LHCN-M2 (cell line): ENCODE measurements around the gene CIDEC. TPM values are rescaled to one million over a fixed set of nuclear protein-coding genes. Genes with fewer than 3 reads are reported as not detected.

Experiments used
- total RNA-seq: library from RNA; depleted of rRNA; stranded (reverse); fragments of >200 nt; gene quantifications from 2 replicates; pipeline ENCODE4 v1.2.3, GENCODE V29; 2014; rRNA removed

Gene CIDEC
- total RNA-seq, 1 experiment from 2014 or later: not detected

Other genes with a start within 250 kb of the CIDEC start
- 30.8 and 31.1 TPM in 2 replicates for gene MTMR14, start 230.7 kb downstream of the CIDEC start, total RNA-seq
- gene CPNE9, start 176.4 kb downstream of the CIDEC start, total RNA-seq: not detected in 2 replicates
- 16.9 and 22.2 TPM in 2 replicates for gene BRPF1, start 148.5 kb downstream of the CIDEC start, total RNA-seq
- gene OGG1, start 130.3 kb downstream of the CIDEC start, total RNA-seq: 34.6 and 41.6 TPM in 2 replicates
- 27.6 and 31.2 TPM in 2 replicates for gene CAMK1, start 110.3 kb downstream of the CIDEC start, total RNA-seq
- gene TADA3, start 87.8 kb downstream of the CIDEC start, total RNA-seq: 140 and 147 TPM in 2 replicates
- 310 and 367 TPM in 2 replicates for gene ARPC4, start 87.2 kb downstream of the CIDEC start, total RNA-seq
- gene TTLL3, start 70.0 kb downstream of the CIDEC start, total RNA-seq: 15.4 and 17.3 TPM in 2 replicates
- gene RPUSD3, start 36.2 kb downstream of the CIDEC start, total RNA-seq: 48.0 and 60.2 TPM in 2 replicates
- gene JAGN1, start 10.4 kb upstream of the CIDEC start, total RNA-seq: 54.1 and 56.5 TPM in 2 replicates
- gene IL17RE, start 22.6 kb upstream of the CIDEC start, total RNA-seq: 1.1 and 1.9 TPM in 2 replicates
- 30.1 and 42.3 TPM in 2 replicates for gene IL17RC, start 36.8 kb upstream of the CIDEC start, total RNA-seq
- 9.9 and 10.4 TPM in 2 replicates for gene CRELD1, start 53.6 kb upstream of the CIDEC start, total RNA-seq
- 1.4 and 2.5 TPM in 2 replicates for gene PRRT3, start 72.2 kb upstream of the CIDEC start, total RNA-seq
- 82.7 and 126 TPM in 2 replicates for gene EMC3, start 106.6 kb upstream of the CIDEC start, total RNA-seq
- 26.3 and 32.9 TPM in 2 replicates for gene FANCD2, start 146.2 kb upstream of the CIDEC start, total RNA-seq
- gene FANCD2OS, start 228.0 kb upstream of the CIDEC start, total RNA-seq: not detected in 2 replicates
- 97.1 and 113 TPM in 2 replicates for gene BRK1, start 235.4 kb upstream of the CIDEC start, total RNA-seq